GM10266 (cell line): Measurements from ENCODE around the gene MAPK7.

Source experiments
- DNase-seq: peaks from one replicate; pipeline ENCODE4 v3.0.0; 2012; ENCODE audit errors: extremely low spot score
- CTCF ChIP-seq: IDR thresholded peaks from 2 replicates; pipeline ENCODE4 v1.5.1; 2012; ENCODE audit warnings: mild to moderate bottlenecking, low read depth; ENCODE audit not compliant: control insufficient read depth, insufficient read depth; ENCODE audit errors: missing control alignments

The MAPK7 gene

GRCh38 chr17:19369846-19370492, 8.3 kb upstream of the MAPK7 start:
- DNase-seq, result no peak
- no peak for TF ChIP-seq CTCF

- DNase-seq, result no peak
- no peak for TF ChIP-seq CTCF
Measured at GRCh38 chr17:19370493-19370960, 7.8 kb upstream of the MAPK7 start.

- DNase-seq, result no peak
- TF ChIP-seq CTCF, result no peak
Measured at GRCh38 chr17:19371259-19372010, 6.9 kb upstream of the MAPK7 start.

GRCh38 chr17:19372011-19372370, 6.3 kb upstream of the MAPK7 start:
- TF ChIP-seq CTCF, result no peak

GRCh38 chr17:19372439-19372838, 5.9 kb upstream of the MAPK7 start:
- TF ChIP-seq CTCF, result no peak
- no peak for DNase-seq

More at GRCh38 chr17:19372011-19372370, 6.3 kb upstream of the MAPK7 start:
- no peak for DNase-seq

GRCh38 chr17:19372866-19373504, 5.3 kb upstream of the MAPK7 start:
- no peak for DNase-seq
- TF ChIP-seq CTCF, result no peak

- no peak for DNase-seq
- no peak for TF ChIP-seq CTCF
Measured at GRCh38 chr17:19374136-19374535, 4.2 kb upstream of the MAPK7 start.
